Omental fat pad (tissue), 4 donors: ENCODE measurements around the gene C1orf50. TPM values are rescaled to one million over a fixed set of nuclear protein-coding genes. Genes with fewer than 3 reads are reported as not detected.

ENCODE experiments used
- ATAC-seq: fragments of 150-250 bp; one replicate; pipeline ENCODE4 v1.9.1; 2016; ENCODE audit warnings: mild to moderate bottlenecking, moderate library complexity; ENCODE audit not compliant: low FRiP score
- DNase-seq: peaks from one replicate; pipeline ENCODE4 v3.0.0-alpha.2; 2019; ENCODE audit warnings: low spot score
- total RNA-seq, 4 donors: library from RNA; depleted of rRNA; stranded (reverse); fragments of >200 nt; gene quantifications; one replicate each; pipeline ENCODE4 v1.1.0, GENCODE V29; 2016
- TF ChIP-seq, protein P1 (sequence below), 3 donors: fragments of 450-650 bp; IDR thresholded peaks; one replicate each; pipeline ENCODE4 v1.5.1; 2016 to 2017; ENCODE audit warnings: antibody characterized with exemption in 3 of 3, mild to moderate bottlenecking in 3 of 3, moderate library complexity in 2 of 3

C1orf50 gene
- total RNA-seq, 4 donors from 2014 or later = 2.4 to 4.3 (median 3.1) TPM

DNA sequence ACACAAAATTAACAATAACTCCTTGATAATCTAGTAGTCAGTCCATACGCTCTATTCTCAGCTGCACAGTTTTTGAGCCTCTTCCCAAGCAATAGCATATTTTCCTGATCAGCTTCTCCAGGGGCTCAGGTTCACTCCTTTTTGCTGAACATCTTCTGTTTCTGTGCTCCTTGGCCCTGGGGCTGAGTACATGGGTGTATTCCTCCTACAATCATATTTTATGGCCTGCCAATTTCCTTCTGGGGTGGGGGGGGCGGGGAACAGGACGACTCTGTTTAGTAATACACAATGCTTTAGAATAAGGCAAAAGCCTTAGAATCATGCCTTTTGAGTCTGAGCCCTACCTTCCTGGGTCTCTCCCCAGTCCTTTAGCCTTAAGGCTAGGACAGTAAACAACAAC, 35.5 kb upstream of the C1orf50 start:
- TF ChIP-seq, protein P1, sequence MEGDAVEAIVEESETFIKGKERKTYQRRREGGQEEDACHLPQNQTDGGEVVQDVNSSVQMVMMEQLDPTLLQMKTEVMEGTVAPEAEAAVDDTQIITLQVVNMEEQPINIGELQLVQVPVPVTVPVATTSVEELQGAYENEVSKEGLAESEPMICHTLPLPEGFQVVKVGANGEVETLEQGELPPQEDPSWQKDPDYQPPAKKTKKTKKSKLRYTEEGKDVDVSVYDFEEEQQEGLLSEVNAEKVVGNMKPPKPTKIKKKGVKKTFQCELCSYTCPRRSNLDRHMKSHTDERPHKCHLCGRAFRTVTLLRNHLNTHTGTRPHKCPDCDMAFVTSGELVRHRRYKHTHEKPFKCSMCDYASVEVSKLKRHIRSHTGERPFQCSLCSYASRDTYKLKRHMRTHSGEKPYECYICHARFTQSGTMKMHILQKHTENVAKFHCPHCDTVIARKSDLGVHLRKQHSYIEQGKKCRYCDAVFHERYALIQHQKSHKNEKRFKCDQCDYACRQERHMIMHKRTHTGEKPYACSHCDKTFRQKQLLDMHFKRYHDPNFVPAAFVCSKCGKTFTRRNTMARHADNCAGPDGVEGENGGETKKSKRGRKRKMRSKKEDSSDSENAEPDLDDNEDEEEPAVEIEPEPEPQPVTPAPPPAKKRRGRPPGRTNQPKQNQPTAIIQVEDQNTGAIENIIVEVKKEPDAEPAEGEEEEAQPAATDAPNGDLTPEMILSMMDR (IDR thresholded peaks at IDR 0.05) = no peak
- DNase-seq (no peak), ATAC-seq (no peak)

GRCh38 chr1:42732126-42732680, 34.8 kb upstream of the C1orf50 start:
- DNase-seq = no peak
- ATAC-seq = no peak
- TF ChIP-seq, protein P1 (IDR thresholded peaks at IDR 0.05) = no peak

DNA sequence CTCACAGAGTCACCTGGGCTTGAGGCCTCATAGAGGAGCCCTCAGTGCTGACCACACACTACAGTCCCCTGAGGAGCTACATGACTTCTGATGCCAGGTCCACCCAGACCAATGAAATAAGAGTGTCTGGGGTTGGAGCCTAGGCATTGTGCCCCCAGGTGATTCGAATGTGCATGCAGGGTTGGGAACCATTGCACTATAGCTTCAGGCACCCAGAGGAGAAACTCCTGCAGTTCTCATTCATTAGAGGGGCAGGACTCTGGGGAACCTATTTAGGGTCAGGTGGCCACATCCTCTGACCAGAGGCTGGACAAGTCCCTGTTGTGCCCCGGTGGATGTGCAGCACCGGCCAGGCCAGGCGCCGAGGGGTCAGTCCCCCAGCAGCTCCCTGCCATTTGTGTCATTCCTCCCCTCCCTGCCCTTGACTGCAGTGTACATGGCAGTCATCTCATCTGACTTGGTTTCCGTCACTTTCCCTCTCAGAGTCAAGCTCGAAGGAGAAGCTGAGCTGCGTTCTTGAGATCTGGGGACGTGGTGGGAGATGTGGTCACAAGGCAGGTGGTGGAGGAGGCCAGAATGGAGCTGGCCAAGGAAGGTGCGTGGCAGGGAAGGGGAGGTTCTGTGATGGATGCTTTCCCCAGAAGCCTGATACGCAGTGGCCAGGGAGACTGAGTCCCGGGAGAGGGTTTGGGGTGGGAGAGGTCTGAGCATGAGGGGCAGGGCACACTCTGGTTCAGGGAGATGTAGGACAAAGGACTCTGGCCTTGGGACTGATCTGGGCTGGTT, 33.4 kb upstream of the C1orf50 start:
- no peak for DNase-seq

DNA sequence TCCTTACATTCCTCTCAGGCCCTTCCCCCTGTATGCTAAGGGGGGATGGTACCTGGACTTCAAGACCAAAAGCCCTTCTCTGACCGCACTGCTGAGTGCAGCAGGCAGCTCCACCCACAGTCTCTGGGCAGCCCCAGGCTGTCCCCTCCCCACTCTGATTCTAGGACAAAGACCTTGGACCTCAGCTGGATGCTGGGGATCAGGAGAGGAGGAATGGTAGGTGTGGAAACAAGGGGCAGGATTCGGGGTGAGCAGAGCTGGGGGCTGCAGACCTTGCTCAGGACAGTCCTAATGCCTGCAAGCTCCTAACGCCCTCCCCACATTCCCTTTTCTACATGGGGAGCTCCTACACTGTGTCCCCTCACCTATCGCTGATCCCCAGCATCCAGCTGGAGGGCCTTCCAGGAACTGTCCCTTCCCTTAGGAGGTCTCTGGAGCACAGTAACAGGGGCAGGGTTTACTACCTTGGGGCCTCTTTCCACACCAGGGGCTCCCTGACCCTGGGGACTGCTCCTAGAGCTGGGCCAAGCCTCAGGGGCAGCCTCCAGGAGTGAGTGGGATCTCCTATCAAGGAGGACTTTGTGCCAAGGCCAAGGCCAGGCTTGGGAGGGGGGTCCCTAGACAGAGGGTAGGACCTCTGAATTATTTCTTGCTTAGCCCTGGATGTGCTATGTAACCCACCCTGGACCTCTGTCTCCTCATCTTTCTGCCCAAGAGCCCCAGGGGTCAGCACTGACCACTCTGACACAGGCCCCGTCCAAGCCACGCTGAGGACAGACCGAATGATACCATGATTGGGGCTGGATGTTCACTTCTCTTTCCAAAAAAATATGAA, 32.6 kb upstream of the C1orf50 start:
- TF ChIP-seq, protein P1 (IDR thresholded peaks at IDR 0.05) = no peak
- DNase-seq (no peak), ATAC-seq (no peak)

More for the DNA sequence above, 33.4 kb upstream of the C1orf50 start:
- no peak for ATAC-seq
- TF ChIP-seq, protein P1 (IDR thresholded peaks at IDR 0.05) = no peak

- no peak for ATAC-seq
- DNase-seq = no peak
- TF ChIP-seq, protein P1 (IDR thresholded peaks at IDR 0.05) = no peak
Observed at GRCh38 chr1:42735056-42735455, 32.0 kb upstream of the C1orf50 start.

DNA sequence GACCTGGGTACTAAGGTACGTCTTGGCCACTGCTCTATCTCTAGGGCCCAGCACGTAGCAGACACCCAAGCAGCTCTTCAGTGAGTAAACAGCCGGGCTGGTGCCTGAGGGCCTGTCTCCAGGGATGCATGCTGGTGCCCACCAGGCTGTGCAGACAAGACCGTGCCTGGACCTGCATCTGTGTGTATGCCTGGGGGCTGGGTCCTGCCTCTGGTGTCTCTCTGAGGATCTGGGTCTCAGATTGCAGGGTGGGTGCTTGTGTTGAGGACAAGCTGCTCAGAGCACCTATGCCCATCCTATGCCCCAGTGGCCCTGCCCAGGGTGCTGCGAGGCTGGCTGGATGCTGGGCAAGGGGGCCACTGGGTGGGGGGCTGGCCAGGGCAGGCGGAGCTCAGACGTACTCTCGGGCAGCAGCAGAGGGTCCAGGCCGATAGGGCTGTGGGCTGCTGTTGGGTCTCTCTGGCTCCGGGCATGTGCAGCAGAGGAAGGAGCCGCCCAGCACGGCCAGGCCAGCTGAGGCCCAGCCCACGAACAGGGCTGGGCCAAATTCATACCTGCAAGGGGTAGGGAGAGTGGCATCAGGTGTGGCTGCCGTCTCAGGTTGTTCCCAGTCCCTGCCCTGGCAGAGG, 31.5 kb upstream of the C1orf50 start:
- TF ChIP-seq, protein P1 (IDR thresholded peaks at IDR 0.05) = no peak
- ATAC-seq = no peak
- no peak for DNase-seq
